ENCODE data around the gene ARHGAP10. TPM values are rescaled to one million over a fixed set of nuclear protein-coding genes. Genes with fewer than 3 reads are reported as not detected.

The ARHGAP10 gene
- total RNA-seq, 2 donors from 2014 or later: 30.3 to 69.6 TPM

- no peaks in the 10 kb centered on the region for H3K4me1 ChIP-seq (replicated peaks)
- intact Hi-C loops (cut with DNase I): no loop called here
- WGBS: 100% methylated on average over 1 of the region's 1 CpG
- H3K4me3 ChIP-seq: no peak overlapping the region
- no peak overlapping the region for H3K27ac ChIP-seq
- no peaks in the 10 kb centered on the region for H3K36me3 ChIP-seq
- TF ChIP-seq, protein P1, sequence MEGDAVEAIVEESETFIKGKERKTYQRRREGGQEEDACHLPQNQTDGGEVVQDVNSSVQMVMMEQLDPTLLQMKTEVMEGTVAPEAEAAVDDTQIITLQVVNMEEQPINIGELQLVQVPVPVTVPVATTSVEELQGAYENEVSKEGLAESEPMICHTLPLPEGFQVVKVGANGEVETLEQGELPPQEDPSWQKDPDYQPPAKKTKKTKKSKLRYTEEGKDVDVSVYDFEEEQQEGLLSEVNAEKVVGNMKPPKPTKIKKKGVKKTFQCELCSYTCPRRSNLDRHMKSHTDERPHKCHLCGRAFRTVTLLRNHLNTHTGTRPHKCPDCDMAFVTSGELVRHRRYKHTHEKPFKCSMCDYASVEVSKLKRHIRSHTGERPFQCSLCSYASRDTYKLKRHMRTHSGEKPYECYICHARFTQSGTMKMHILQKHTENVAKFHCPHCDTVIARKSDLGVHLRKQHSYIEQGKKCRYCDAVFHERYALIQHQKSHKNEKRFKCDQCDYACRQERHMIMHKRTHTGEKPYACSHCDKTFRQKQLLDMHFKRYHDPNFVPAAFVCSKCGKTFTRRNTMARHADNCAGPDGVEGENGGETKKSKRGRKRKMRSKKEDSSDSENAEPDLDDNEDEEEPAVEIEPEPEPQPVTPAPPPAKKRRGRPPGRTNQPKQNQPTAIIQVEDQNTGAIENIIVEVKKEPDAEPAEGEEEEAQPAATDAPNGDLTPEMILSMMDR (IDR thresholded peaks at IDR 0.05): no peak
- no peak for TF ChIP-seq POLR2A (IDR thresholded peaks at IDR 0.05)
- TF ChIP-seq POLR2AphosphoS5 (IDR thresholded peaks at IDR 0.05): no peak
- DNase-seq (ENCODE audit: low spot score): no peak
- H3K27me3 ChIP-seq (replicated peaks; ENCODE audit: insufficient read depth): no peaks in the 10 kb centered on the region
- H3K9me3 ChIP-seq: no peaks in the 10 kb centered on the region
Observed at GRCh38 chr4:147950261-147950660, 218.4 kb downstream of the ARHGAP10 start.

- intact Hi-C loops (cut with DNase I): no loop called here
- Histone ChIP-seq H3K27me3 (replicated peaks; ENCODE audit: insufficient read depth) (no peaks in the 10 kb centered on the region), H3K4me1 (replicated peaks) (no peaks in the 10 kb centered on the region), H3K9me3 (no peaks in the 10 kb centered on the region), H3K4me3 (no peak overlapping the region), H3K36me3 (no peaks in the 10 kb centered on the region), H3K27ac (no peak overlapping the region)
- 28% methylated on average over 2 of the region's 2 CpGs for WGBS
- DNase-seq (ENCODE audit: low spot score): no peak
- TF ChIP-seq, protein P1 (IDR thresholded peaks at IDR 0.05): no peak
- no peak for TF ChIP-seq POLR2AphosphoS5 (IDR thresholded peaks at IDR 0.05)
- TF ChIP-seq POLR2A (IDR thresholded peaks at IDR 0.05): no peak
Observed at GRCh38 chr4:147950841-147951240, 219.0 kb downstream of the ARHGAP10 start.

- Histone ChIP-seq H3K36me3 (no peaks in the 10 kb centered on the region), H3K9me3 (no peaks in the 10 kb centered on the region), H3K27ac (no peak overlapping the region), H3K4me3 (no peak overlapping the region), H3K4me1 (replicated peaks) (no peaks in the 10 kb centered on the region), H3K27me3 (replicated peaks; ENCODE audit: insufficient read depth) (no peaks in the 10 kb centered on the region)
- intact Hi-C loops (cut with DNase I): no loop called here
- WGBS: 84% methylated on average over 2 of the region's 2 CpGs
- no peak for DNase-seq (ENCODE audit: low spot score)
- TF ChIP-seq POLR2A (IDR thresholded peaks at IDR 0.05) (no peak), POLR2AphosphoS5 (IDR thresholded peaks at IDR 0.05) (no peak)
- TF ChIP-seq, protein P1 (IDR thresholded peaks at IDR 0.05): no peak
Observed at GRCh38 chr4:147954850-147955249, 223.0 kb downstream of the ARHGAP10 start.

- TF ChIP-seq POLR2A (IDR thresholded peaks at IDR 0.05): no peak
- no peak for TF ChIP-seq POLR2AphosphoS5 (IDR thresholded peaks at IDR 0.05)
- TF ChIP-seq, protein P1 (IDR thresholded peaks at IDR 0.05): no peak
- no peaks in the 10 kb centered on the region for H3K9me3 ChIP-seq
- intact Hi-C loops (cut with DNase I): no loop called here
- no peaks in the 10 kb centered on the region for H3K4me1 ChIP-seq (replicated peaks)
- no peak overlapping the region for H3K4me3 ChIP-seq
- DNase-seq (ENCODE audit: low spot score): no peak
- WGBS: 23% methylated on average over 4 of the region's 4 CpGs
- no peaks in the 10 kb centered on the region for H3K27me3 ChIP-seq (replicated peaks; ENCODE audit: insufficient read depth)
- no peak overlapping the region for H3K27ac ChIP-seq
- H3K36me3 ChIP-seq: no peaks in the 10 kb centered on the region
Observed at GRCh38 chr4:147955827-147956558, 224.1 kb downstream of the ARHGAP10 start.

DNA sequence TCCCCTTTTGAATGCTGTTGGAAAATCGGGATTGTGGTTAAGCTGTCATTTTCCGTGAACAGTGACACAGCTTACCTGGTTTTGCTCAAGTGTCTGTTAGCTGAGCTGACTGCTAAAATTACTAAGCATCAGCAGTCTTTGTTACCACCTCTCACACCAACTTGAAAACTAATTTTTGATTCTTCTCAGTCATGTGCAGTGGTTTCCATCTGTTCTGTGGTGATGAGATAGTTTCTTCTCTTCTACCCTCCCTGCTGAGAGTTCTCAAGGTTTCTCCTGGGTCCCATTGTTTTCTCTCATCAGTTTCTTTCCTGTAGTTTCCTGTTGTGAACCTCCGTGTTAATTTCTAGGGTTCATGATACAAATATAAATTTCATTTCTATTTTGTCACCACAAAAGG is 225.6 kb downstream of the ARHGAP10 start:
- Histone ChIP-seq H3K4me1 (replicated peaks) (no peaks in the 10 kb centered on the region), H3K27ac (no peak overlapping the region)
- 75% methylated on average over 3 of the region's 3 CpGs for WGBS

More for the DNA sequence above, 225.6 kb downstream of the ARHGAP10 start:
- no peaks in the 10 kb centered on the region for H3K36me3 ChIP-seq
- TF ChIP-seq, protein P1 (IDR thresholded peaks at IDR 0.05): no peak
- TF ChIP-seq POLR2AphosphoS5 (IDR thresholded peaks at IDR 0.05) (no peak), POLR2A (IDR thresholded peaks at IDR 0.05) (no peak)
- no peak for DNase-seq (ENCODE audit: low spot score)
- H3K27me3 ChIP-seq (replicated peaks; ENCODE audit: insufficient read depth): no peaks in the 10 kb centered on the region
- intact Hi-C loops (cut with DNase I): no loop called here
- H3K4me3 ChIP-seq: no peak overlapping the region
- no peaks in the 10 kb centered on the region for H3K9me3 ChIP-seq

Measured in prostate gland (tissue), 2 donors.